Lower leg skin (tissue), 3 donors: Measurements from ENCODE around the gene STARD10.

Experiments
- POLR2A ChIP-seq, 2 donors: fragments of 450-650 bp; IDR thresholded peaks; one replicate each; pipeline ENCODE4 v1.6.1; 2016 to 2017; ENCODE audit warnings: antibody characterized with exemption in 2 of 2, mild to moderate bottlenecking in 1 of 2, moderate library complexity in 1 of 2
- TF ChIP-seq, protein P1 (sequence below), 3 donors: fragments of 450-650 bp; IDR thresholded peaks; one replicate each; pipeline ENCODE4 v1.5.1; 2016; ENCODE audit warnings: antibody characterized with exemption in 3 of 3, mild to moderate bottlenecking in 3 of 3, moderate library complexity in 2 of 3

GRCh38 chr11:72743321-72744221, 50.3 kb downstream of the STARD10 start:
- TF ChIP-seq, protein P1, sequence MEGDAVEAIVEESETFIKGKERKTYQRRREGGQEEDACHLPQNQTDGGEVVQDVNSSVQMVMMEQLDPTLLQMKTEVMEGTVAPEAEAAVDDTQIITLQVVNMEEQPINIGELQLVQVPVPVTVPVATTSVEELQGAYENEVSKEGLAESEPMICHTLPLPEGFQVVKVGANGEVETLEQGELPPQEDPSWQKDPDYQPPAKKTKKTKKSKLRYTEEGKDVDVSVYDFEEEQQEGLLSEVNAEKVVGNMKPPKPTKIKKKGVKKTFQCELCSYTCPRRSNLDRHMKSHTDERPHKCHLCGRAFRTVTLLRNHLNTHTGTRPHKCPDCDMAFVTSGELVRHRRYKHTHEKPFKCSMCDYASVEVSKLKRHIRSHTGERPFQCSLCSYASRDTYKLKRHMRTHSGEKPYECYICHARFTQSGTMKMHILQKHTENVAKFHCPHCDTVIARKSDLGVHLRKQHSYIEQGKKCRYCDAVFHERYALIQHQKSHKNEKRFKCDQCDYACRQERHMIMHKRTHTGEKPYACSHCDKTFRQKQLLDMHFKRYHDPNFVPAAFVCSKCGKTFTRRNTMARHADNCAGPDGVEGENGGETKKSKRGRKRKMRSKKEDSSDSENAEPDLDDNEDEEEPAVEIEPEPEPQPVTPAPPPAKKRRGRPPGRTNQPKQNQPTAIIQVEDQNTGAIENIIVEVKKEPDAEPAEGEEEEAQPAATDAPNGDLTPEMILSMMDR (IDR thresholded peaks at IDR 0.05) = no peak
- no peak for TF ChIP-seq POLR2A (IDR thresholded peaks at IDR 0.05)
